A549 treated with ZK216348 at 1 μM for 4 hours (cell line): ENCODE results near the gene SLC37A4. TPM values are rescaled to one million over a fixed set of nuclear protein-coding genes. Genes with fewer than 3 reads are reported as not detected.

Experiments used
- total RNA-seq: library from RNA; stranded (reverse); fragments of 200-300 nt; extraction: Qiagen RNA extraction; gene quantifications from 5 replicates; pipeline ENCODE4 v1.2.3, GENCODE V29; 2022; ENCODE audit warnings: low read depth

Gene SLC37A4
- 7.9 to 11.6 TPM (median 10.8 TPM) in 5 replicates for total RNA-seq

GRCh38 chr11:119030329-119031047 lies at the start of gene SLC37A4:
Gene SLC37A4 (minus strand): TSS chr11:119030877.

GRCh38 chr11:119067371-119068222 lies 36.9 kb upstream of the SLC37A4 start, which contains the start of gene VPS11:
Gene VPS11 (plus strand): TSS chr11:119067818. CDS start chr11:119067824, 6 bp downstream.

GRCh38 chr11:119057000-119057769 lies 26.5 kb upstream of the SLC37A4 start, which contains the start of gene HYOU1:
Gene HYOU1 (minus strand): TSS chr11:119057205. CDS start chr11:119056160, 1,045 bp downstream.

GRCh38 chr11:119018074-119018938 lies 12.4 kb downstream of the SLC37A4 start, which contains the start of the genes RPS25 and TRAPPC4:
Gene RPS25 (minus strand): TSS chr11:119018343. CDS start chr11:119018284, 59 bp downstream.
Gene TRAPPC4 (plus strand): TSS chr11:119018766. CDS start chr11:119018796, 30 bp downstream.

GRCh38 chr11:118997627-118998387 lies 32.9 kb downstream of the SLC37A4 start, which contains the start of gene CENATAC:
Gene CENATAC (plus strand): TSS chr11:118998138. CDS start chr11:118998198, 60 bp downstream.

Other genes with a start within 250 kb of the SLC37A4 start
- gene DDX6, start 239.7 kb downstream of the SLC37A4 start, total RNA-seq, result 17.8 to 40.6 TPM (median 25.9 TPM) in 5 replicates
- 0.02 to 0.15 TPM (median 0.09 TPM) in 5 replicates for gene CXCR5, start 147.0 kb downstream of the SLC37A4 start, total RNA-seq
- 63.1 to 252 TPM (median 184 TPM) in 5 replicates for gene BCL9L, start 105.0 kb downstream of the SLC37A4 start, total RNA-seq
- 0.37 to 1.5 TPM (median 0.67 TPM) in 5 replicates for gene UPK2, start 74.6 kb downstream of the SLC37A4 start, total RNA-seq
- gene FOXR1, start 59.1 kb downstream of the SLC37A4 start, total RNA-seq, result not detected in 5 replicates
- gene CENATAC, start 32.7 kb downstream of the SLC37A4 start, total RNA-seq, result 11.1 to 20.6 TPM (median 13.1 TPM) in 5 replicates
- gene RPS25, start 12.5 kb downstream of the SLC37A4 start, total RNA-seq, result 691 to 1,512 TPM (median 820 TPM) in 5 replicates
- 50.7 to 64.1 TPM (median 59.1 TPM) in 5 replicates for gene TRAPPC4, start 12.1 kb downstream of the SLC37A4 start, total RNA-seq
- gene HYOU1, start 26.3 kb upstream of the SLC37A4 start, total RNA-seq, result 34.1 to 54.5 TPM (median 50.5 TPM) in 5 replicates
- gene VPS11, start 36.9 kb upstream of the SLC37A4 start, total RNA-seq, result 9.8 to 15.1 TPM (median 13.4 TPM) in 5 replicates
- gene HMBS, start 54.0 kb upstream of the SLC37A4 start, total RNA-seq, result 40.5 to 49.7 TPM (median 47.6 TPM) in 5 replicates
- gene DPAGT1, start 71.0 kb upstream of the SLC37A4 start, total RNA-seq, result 37.5 to 45.6 TPM (median 44.9 TPM) in 5 replicates
- 3.6 to 6.6 TPM (median 6.5 TPM) in 5 replicates for gene C2CD2L, start 76.5 kb upstream of the SLC37A4 start, total RNA-seq
- 7.5 to 11.2 TPM (median 9.5 TPM) in 5 replicates for gene HINFP, start 90.7 kb upstream of the SLC37A4 start, total RNA-seq
- 0.11 to 0.45 TPM (median 0.33 TPM) in 5 replicates for gene ABCG4, start 118.2 kb upstream of the SLC37A4 start, total RNA-seq
- 5.9 to 12.5 TPM (median 10.7 TPM) in 5 replicates for gene NLRX1, start 137.8 kb upstream of the SLC37A4 start, total RNA-seq
- gene NHERF4, start 154.6 kb upstream of the SLC37A4 start, total RNA-seq, result 0.15 to 0.16 TPM in 2 of 5 replicates, not detected in the others
- 5.1 to 10.3 TPM (median 8.4 TPM) in 5 replicates for gene CBL, start 175.5 kb upstream of the SLC37A4 start, total RNA-seq